Urothelium cell line (cell line): ENCODE data around the gene TBX19.
"Not testable (repeated sequence)": the region's sequence is repeated elsewhere in the genome, so short reads cannot be mapped to it uniquely, and the experiment has no call there.

Experiments used
- DNase-seq: peaks from one replicate; pipeline ENCODE4 v3.0.0; 2011; ENCODE audit warnings: low spot score, mixed read lengths
- FAIRE-seq: peaks from 2 replicates; lab custom pipeline; 2011; peaks lifted over from hg19 to GRCh38; lab: Jason Lieb, UNC

TBX19 gene

DNA sequence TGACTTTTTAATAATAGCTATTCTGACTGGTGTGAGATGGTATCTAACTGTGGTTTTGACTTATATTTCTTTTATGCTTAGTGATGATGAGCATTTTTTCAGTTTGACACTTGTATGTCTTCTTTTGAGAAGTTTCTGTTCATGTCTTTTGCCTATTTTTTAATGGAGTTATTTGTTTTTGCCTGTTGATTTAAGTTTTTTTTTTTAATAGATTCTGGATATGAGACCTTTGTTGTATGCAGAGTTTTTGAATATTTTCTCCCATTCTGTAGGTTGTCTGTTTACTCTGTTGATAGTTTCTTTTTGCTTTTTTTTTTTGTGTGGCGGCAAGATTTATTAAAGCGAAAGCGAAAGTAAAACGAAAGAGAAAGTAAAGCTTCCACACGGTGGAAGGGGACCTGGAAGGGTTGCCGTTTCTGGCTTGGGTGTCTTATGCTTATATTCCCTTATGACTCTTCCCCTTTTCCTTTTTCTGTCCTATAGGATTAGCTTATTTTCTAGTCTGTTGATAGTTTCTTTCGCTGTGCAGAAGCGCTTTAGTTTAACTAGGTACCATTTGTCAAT is 67.6 kb downstream of the TBX19 start:
- FAIRE-seq (no peak), DNase-seq (no peak)

DNA sequence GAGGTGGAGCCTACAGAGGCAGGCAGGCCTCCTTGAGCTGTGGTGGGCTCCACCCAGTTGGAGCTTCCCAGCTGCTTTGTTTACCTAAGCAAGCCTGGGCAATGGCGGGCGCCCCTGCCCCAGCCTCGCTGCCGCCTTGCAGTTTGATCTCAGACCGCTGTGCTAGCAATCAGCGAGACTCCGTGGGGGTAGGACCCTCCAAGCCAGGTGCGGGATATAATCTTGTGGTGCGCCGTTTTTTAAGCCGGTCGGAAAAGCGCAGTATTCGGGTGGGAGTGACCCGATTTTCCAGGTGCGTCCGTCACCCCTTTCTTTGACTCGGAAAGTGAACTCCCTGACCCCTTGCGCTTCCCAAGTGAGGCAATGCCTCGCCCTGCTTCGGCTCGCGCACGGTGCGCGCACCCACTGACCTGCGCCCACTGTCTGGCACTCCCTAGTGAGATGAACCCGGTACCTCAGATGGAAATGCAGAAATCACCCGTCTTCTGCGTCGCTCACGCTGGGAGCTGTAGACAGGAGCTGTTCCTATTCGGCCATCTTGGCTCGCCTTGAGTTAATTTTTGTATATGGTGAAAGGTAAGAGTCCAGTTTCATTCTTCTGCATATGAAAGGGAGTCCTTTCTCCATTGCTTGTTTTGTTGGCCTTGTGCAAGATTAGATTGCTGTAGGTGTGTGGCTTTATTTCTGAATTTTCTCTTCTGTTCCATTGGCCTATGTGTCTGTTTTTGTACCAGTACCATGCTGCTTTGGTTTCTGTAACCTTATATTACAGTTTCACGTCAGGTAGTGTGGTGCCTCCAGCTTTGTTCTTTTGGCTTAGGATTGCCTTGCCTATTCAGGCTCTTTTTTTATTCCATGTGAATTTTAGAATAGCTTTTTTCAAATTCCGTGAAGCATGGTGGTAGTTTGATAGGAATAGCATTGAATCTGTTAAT is 73.9 kb downstream of the TBX19 start:
- not testable (repeated sequence) for DNase-seq, FAIRE-seq

DNA sequence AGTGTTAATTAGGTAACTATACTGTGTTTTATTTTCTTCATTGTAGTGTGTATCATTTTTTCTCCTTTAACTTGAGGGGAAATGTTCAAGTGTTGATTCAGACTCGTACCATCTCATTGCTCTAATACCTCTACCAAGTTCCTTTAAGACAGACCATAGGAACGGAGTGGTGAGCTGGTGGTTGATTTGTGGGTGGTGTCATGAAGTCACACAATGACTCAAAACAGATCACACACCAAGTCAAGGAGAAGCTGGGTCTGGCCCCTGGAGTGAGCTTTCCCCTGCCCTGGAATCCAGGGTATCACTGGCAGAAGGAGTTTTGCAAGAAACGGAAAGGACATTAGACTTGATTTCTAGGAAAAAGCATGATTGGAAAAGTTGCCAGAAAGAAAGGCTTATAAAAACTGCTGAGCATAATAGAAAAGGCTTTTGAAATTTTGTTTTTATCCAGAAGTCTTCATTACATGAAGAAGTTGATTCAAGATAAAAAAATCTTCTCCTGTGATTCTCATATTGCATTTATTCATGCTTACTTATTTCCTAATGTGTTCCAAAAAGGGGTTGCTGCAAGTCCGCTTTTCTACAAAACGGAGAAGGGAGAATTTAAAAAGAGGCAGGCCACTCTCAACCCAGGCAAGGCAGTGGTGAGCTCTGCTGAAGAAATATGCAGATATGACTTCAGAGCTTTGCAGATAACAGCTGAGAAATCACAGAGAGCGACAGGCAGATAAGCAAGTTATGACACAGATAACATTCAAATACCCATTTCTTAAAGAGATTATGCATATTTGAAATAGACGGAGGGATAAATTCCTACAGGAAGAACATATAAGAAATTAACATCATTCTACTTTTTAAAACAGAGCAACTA is 79.7 kb downstream of the TBX19 start:
- no peak for FAIRE-seq
- no peak for DNase-seq

DNA sequence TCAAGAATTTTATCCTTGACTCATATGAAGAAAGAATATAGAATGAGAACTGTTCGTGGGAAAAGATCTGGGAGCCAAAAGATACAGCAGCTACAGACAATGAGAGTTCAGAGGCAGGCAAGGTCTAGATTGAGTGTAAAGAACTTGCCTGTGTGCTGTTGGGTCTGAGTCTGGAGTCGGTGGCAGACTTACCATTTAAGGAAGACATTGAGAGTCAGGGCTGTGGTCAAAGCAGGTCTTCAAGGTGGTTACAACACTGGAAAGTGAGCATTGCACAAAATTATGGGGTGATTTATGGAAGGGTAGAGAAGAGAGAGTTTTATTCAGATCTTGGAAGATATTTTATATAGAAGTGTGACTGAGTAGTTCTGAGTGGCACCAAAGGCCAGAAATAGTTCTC is 80.6 kb downstream of the TBX19 start:
- no peak for FAIRE-seq

DNA sequence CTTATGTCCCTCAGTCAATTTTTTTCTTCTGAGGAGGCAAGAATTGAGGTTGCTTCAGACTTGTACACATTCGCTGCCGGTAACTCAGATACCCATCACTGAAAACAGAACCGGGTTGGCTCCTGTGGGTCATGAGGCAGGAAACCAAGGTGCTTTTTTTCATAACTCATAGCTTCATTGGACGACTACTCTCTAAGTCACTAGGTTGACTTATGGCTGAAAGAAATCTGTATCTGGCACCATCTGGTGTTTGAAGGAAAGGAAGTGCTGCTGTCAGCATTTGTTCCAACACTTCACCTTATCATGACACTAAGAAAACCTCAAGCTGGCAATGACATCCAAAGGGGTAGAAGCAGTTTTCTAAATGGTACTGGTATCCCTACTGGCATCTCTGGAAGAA is 82.3 kb downstream of the TBX19 start:
- no peak for FAIRE-seq
- no peak for DNase-seq

More for the DNA sequence above, 80.6 kb downstream of the TBX19 start:
- no peak for DNase-seq
